ENCODE measurements around the gene JUN.

DNA sequence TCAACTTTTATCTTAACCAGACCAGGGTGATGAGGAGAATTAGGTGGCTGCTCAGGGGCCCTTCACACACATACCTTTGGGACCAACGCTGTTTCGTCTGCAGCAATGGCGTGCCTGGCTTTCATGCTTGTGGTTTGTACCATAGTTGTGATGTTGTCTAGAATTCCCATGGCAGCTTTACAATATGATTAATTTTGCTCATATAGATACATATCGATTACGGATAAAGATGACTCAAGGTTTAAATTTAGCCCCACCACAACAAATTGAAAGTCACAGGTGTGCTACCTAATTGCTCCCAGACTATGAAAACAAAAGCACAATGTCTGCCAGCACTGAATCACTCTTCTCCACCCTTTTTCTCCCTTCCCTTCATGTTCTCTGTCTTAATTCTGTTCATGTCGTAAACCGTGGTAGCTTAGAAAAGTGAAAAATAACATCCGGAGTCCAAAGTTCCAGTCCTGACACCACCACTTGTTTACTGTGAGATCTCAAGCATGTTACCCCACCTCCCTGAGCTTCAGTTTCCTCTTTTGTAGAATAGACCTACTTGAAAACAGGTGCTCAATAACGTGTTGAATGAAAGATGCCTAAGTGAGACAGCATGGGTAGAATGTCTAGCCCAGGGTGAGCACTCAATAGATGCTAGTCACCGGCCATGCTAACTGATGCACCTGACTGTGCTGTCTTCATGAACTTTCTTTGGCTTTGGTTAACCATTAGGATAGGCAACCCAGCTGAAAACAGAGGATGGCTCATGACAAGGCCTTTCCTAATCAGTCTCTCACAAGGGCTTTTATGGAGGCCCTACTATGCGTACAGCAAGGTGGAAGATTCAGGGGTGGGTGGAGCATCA, 22.1 kb upstream of the JUN start:
- TF ChIP-seq CTCF (IDR thresholded peaks at IDR 0.05 in 8 of 11, conservative IDR thresholded peaks at IDR 0.05 in 3 of 11) (no peak), POLR2AphosphoS5 (IDR thresholded peaks at IDR 0.05) (no peak)
